Measurements from ENCODE around the gene SEMA4C.

SEMA4C gene

GRCh38 chr2:96835830-96836229, 34.0 kb downstream of the SEMA4C start:
- no peak for DNase-seq (ENCODE audit: low read depth)
- no peak for TF ChIP-seq CTCF (conservative IDR thresholded peaks at IDR 0.05; ENCODE audit: low read length)
- H3K4me3 ChIP-seq (ENCODE audit: low read length): no peak overlapping the region

GRCh38 chr2:96832754-96833507, 36.9 kb downstream of the SEMA4C start:
- no peak for TF ChIP-seq CTCF (conservative IDR thresholded peaks at IDR 0.05; ENCODE audit: low read length)
- H3K4me3 ChIP-seq (ENCODE audit: low read length): no peak overlapping the region
- DNase-seq (ENCODE audit: low read depth): peak; percentile 61

GRCh38 chr2:96832408-96832753, 37.5 kb downstream of the SEMA4C start:
- no peak for TF ChIP-seq CTCF (conservative IDR thresholded peaks at IDR 0.05; ENCODE audit: low read length)
- DNase-seq (ENCODE audit: low read depth): no peak
- no peak overlapping the region for H3K4me3 ChIP-seq (ENCODE audit: low read length)

GRCh38 chr2:96831679-96832078, 38.2 kb downstream of the SEMA4C start:
- DNase-seq (ENCODE audit: low read depth): no peak
- H3K4me3 ChIP-seq (ENCODE audit: low read length): no peak overlapping the region
- TF ChIP-seq CTCF (conservative IDR thresholded peaks at IDR 0.05; ENCODE audit: low read length): no peak

- TF ChIP-seq CTCF (conservative IDR thresholded peaks at IDR 0.05; ENCODE audit: low read length): no peak
- H3K4me3 ChIP-seq (ENCODE audit: low read length): no peak overlapping the region
- DNase-seq (ENCODE audit: low read depth): no peak
These were observed 39.8 kb downstream of the SEMA4C start for GRCh38 chr2:96830044-96830562.

GRCh38 chr2:96828874-96829273, 41.0 kb downstream of the SEMA4C start:
- DNase-seq (ENCODE audit: low read depth): no peak
- TF ChIP-seq CTCF (conservative IDR thresholded peaks at IDR 0.05; ENCODE audit: low read length): no peak
- H3K4me3 ChIP-seq (ENCODE audit: low read length): no peak overlapping the region

GRCh38 chr2:96828436-96828835, 41.4 kb downstream of the SEMA4C start:
- no peak for TF ChIP-seq CTCF (conservative IDR thresholded peaks at IDR 0.05; ENCODE audit: low read length)
- no peak for DNase-seq (ENCODE audit: low read depth)
- H3K4me3 ChIP-seq (ENCODE audit: low read length): no peak overlapping the region

Data from AG10803 (cell line).